HepG2 (cell line): ENCODE data around the gene ATP5MG.

Experiments used
- E2F5 ChIP-seq: sonication (generic); formaldehyde crosslinking; conservative IDR thresholded peaks from 2 replicates; pipeline ENCODE4 v1.4.0; 2020; ENCODE audit warnings: missing genetic modification reagents
- EP300 ChIP-seq, 3 experiments: sonication (generic) in 1 of 3; formaldehyde crosslinking in 1 of 3; IDR thresholded peaks; 2 replicates each; pipeline versions ENCODE4 v1.5.1 to v1.6.1; 2011 to 2020; ENCODE audit warnings: low read depth in 2 of 3, low read length in 2 of 3, borderline replicate concordance in 1 of 3, improper control_type of control experiment in 1 of 3, mild to moderate bottlenecking in 1 of 3, missing genetic modification reagents in 1 of 3, moderate library complexity in 1 of 3

- TF ChIP-seq EP300 (IDR thresholded peaks at IDR 0.05; ENCODE audit: low read depth in 2 of 2, low read length in 2 of 2) = no peak
- TF ChIP-seq EP300 (CRISPR knock-in tag; IDR thresholded peaks at IDR 0.05; ENCODE audit: borderline replicate concordance) = no peak
- TF ChIP-seq E2F5 (CRISPR knock-in tag) = no peak
Observed at GRCh38 chr11:118436639-118437207, 35.3 kb downstream of the ATP5MG start.
